ENCODE data around the gene MAD2L1. TPM values are rescaled to one million over a fixed set of nuclear protein-coding genes. Genes with fewer than 3 reads are reported as not detected.

Gene MAD2L1
- total RNA-seq, 1 donor from 2014 or later = 1.3 TPM

GRCh38 chr4:120025516-120025915 is 41.1 kb downstream of the MAD2L1 start:
- Histone ChIP-seq H3K27me3 (ENCODE audit: control insufficient read depth, insufficient read depth, low read length) (no peaks in the 10 kb centered on the region), H3K4me3 (ENCODE audit: low read depth, low read length) (no peak overlapping the region), H3K36me3 (ENCODE audit: control insufficient read depth, insufficient read depth, low read length) (no peaks in the 10 kb centered on the region)
- TF ChIP-seq CTCF (IDR thresholded peaks at IDR 0.05; ENCODE audit: insufficient read depth, low read length, severe bottlenecking) = no peak
- FAIRE-seq = no peak
- no peak for DNase-seq (ENCODE audit: low read depth)

- no peak for DNase-seq (ENCODE audit: low read depth)
- TF ChIP-seq CTCF (IDR thresholded peaks at IDR 0.05; ENCODE audit: insufficient read depth, low read length, severe bottlenecking) = no peak
- H3K36me3 ChIP-seq (ENCODE audit: control insufficient read depth, insufficient read depth, low read length) = no peaks in the 10 kb centered on the region
- H3K4me3 ChIP-seq (ENCODE audit: low read depth, low read length) = no peak overlapping the region
- no peaks in the 10 kb centered on the region for H3K27me3 ChIP-seq (ENCODE audit: control insufficient read depth, insufficient read depth, low read length)
- peak; percentile 13 for FAIRE-seq
Observed at GRCh38 chr4:120018786-120019185, 47.9 kb downstream of the MAD2L1 start.

GRCh38 chr4:120017939-120018692 is 48.5 kb downstream of the MAD2L1 start:
- DNase-seq (ENCODE audit: low read depth) = no peak
- H3K4me3 ChIP-seq (ENCODE audit: low read depth, low read length) = no peak overlapping the region
- FAIRE-seq = no peak
- H3K36me3 ChIP-seq (ENCODE audit: control insufficient read depth, insufficient read depth, low read length) = no peaks in the 10 kb centered on the region
- H3K27me3 ChIP-seq (ENCODE audit: control insufficient read depth, insufficient read depth, low read length) = no peaks in the 10 kb centered on the region
- TF ChIP-seq CTCF (IDR thresholded peaks at IDR 0.05; ENCODE audit: insufficient read depth, low read length, severe bottlenecking) = no peak

- FAIRE-seq = no peak
- Histone ChIP-seq H3K27me3 (ENCODE audit: control insufficient read depth, insufficient read depth, low read length) (no peaks in the 10 kb centered on the region), H3K4me3 (ENCODE audit: low read depth, low read length) (no peak overlapping the region), H3K36me3 (ENCODE audit: control insufficient read depth, insufficient read depth, low read length) (no peaks in the 10 kb centered on the region)
- no peak for TF ChIP-seq CTCF (IDR thresholded peaks at IDR 0.05; ENCODE audit: insufficient read depth, low read length, severe bottlenecking)
- DNase-seq (ENCODE audit: low read depth) = no peak
Observed at GRCh38 chr4:120011725-120012124, 54.9 kb downstream of the MAD2L1 start.

GRCh38 chr4:120010646-120011045 is 56.0 kb downstream of the MAD2L1 start:
- DNase-seq (ENCODE audit: low read depth) (no peak), FAIRE-seq (no peak)
- H3K36me3 ChIP-seq (ENCODE audit: control insufficient read depth, insufficient read depth, low read length) = no peaks in the 10 kb centered on the region
- no peaks in the 10 kb centered on the region for H3K27me3 ChIP-seq (ENCODE audit: control insufficient read depth, insufficient read depth, low read length)
- no peak overlapping the region for H3K4me3 ChIP-seq (ENCODE audit: low read depth, low read length)
- no peak for TF ChIP-seq CTCF (IDR thresholded peaks at IDR 0.05; ENCODE audit: insufficient read depth, low read length, severe bottlenecking)

GRCh38 chr4:120009731-120010130 is 56.9 kb downstream of the MAD2L1 start:
- DNase-seq (ENCODE audit: low read depth) = peak; percentile 71
- Histone ChIP-seq H3K4me3 (ENCODE audit: low read depth, low read length) (no peak overlapping the region), H3K36me3 (ENCODE audit: control insufficient read depth, insufficient read depth, low read length) (no peaks in the 10 kb centered on the region), H3K27me3 (ENCODE audit: control insufficient read depth, insufficient read depth, low read length) (no peaks in the 10 kb centered on the region)
- no peak for FAIRE-seq
- TF ChIP-seq CTCF (IDR thresholded peaks at IDR 0.05; ENCODE audit: insufficient read depth, low read length, severe bottlenecking) = no peak

Data from bronchial epithelial cell (primary cell).